IPS-20b (cell line): Measurements from ENCODE around the gene MIER2.
"Not testable (repeated sequence)": the region's sequence is repeated elsewhere in the genome, so short reads cannot be mapped to it uniquely, and the experiment has no call there.

Experiments used
- H3K27ac ChIP-seq: one replicate; pipeline ENCODE4 v1.5.1; 2013; ENCODE audit warnings: low read length
- H3K27me3 ChIP-seq: 2 replicates; pipeline ENCODE4 v1.6.1; 2013; ENCODE audit warnings: mild to moderate bottlenecking, low read length, inconsistent platforms; ENCODE audit not compliant: insufficient read depth
- H3K36me3 ChIP-seq: 2 replicates; pipeline ENCODE4 v1.6.1; 2013; ENCODE audit warnings: low read depth, mild to moderate bottlenecking, inconsistent platforms, low read length, moderate library complexity; ENCODE audit not compliant: insufficient read depth
- H3K4me1 ChIP-seq: 2 replicates; pipeline ENCODE4 v1.6.1; 2013; ENCODE audit warnings: mild to moderate bottlenecking, control low read depth, inconsistent platforms, low read length, moderate library complexity; ENCODE audit not compliant: insufficient read depth
- H3K4me3 ChIP-seq: 2 replicates; pipeline ENCODE4 v1.5.1; 2013; ENCODE audit warnings: mild to moderate bottlenecking, low read length, inconsistent platforms
- H3K9ac ChIP-seq: 2 replicates; pipeline ENCODE4 v1.6.1; 2013; ENCODE audit warnings: low read depth, mild to moderate bottlenecking, inconsistent platforms, low read length, moderate library complexity
- H3K9me3 ChIP-seq: 2 replicates; pipeline ENCODE4 v1.6.1; 2013; ENCODE audit warnings: mild to moderate bottlenecking, low read depth, low read length, inconsistent platforms; ENCODE audit not compliant: insufficient read depth

Gene MIER2

DNA sequence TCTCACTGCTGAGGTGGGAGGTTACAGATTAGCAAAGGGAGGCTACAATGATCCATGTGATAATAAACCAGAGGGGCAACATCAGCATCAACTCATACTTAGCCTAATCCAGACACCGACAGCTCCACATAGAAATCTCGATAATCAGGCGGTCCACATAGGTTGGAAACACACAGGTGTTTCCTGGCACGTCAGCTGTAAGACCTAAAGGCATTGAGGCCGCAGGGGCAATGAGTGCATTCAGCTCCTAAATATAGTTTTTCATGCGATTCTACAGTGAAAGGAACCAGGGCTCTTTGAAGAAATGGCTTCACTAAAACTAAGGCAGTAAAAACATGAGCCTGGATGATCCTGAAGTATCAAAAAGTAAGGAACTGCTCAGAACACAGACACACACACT, 72.7 kb downstream of the MIER2 start:
- Histone ChIP-seq H3K4me1 (no peaks in the 10 kb centered on the region), H3K9me3 (no peaks in the 10 kb centered on the region), H3K36me3 (no peaks in the 10 kb centered on the region), H3K4me3 (no peak overlapping the region), H3K27ac (no peak overlapping the region), H3K27me3 (peaks cover 19% of the 10 kb centered on the region), H3K9ac (no peak overlapping the region)

DNA sequence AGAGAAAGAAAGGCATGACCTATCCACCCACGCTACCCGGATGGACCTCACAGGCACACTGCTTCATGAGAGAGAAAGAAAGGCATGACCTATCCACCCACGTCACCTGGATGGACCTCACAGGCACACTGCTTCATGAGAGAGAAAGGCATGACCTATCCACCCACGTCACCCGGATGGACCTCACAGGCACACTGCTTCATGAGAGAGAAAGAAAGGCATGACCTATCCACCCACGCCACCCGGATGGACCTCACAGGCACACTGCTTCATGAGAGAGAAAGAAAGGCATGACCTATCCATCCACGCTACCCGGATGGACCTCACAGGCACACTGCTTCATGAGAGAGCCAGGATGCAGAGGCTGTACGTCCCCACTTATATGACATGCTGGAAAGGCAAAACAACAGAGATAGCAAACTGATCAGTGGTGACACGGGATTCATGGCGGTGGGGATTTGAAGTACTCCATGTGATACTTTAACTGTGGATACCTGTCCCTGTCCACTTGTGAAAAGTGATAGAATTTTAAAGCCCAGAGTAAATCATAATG, 73.8 kb downstream of the MIER2 start:
- H3K4me3 ChIP-seq, H3K9ac ChIP-seq, H3K27ac ChIP-seq, H3K9me3 ChIP-seq, H3K36me3 ChIP-seq, H3K4me1 ChIP-seq: not testable (repeated sequence)
- H3K27me3 ChIP-seq, result peaks cover 29% of the 10 kb centered on the region

DNA sequence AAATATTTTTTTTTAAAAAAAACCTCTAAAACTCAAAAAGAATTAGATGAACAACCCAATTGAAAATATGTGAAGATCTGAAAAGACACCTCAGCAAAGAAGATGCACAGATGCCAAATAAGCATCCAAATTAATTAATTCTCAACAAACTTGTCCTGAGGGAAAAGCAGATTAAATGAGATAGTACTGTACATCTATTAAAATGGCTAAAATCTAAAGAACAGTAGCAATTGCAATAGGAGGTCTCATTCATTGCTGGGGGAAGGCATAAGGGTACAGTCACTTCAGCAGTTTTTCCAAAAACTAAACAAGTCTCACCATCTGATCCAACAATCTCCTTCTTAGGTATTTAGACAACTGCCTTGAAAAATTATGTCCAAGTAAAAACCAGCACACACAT, 75.4 kb downstream of the MIER2 start:
- Histone ChIP-seq H3K9ac (no peak overlapping the region), H3K27ac (no peak overlapping the region), H3K36me3 (no peaks in the 10 kb centered on the region), H3K9me3 (no peaks in the 10 kb centered on the region), H3K27me3 (peaks cover 45% of the 10 kb centered on the region), H3K4me3 (no peak overlapping the region), H3K4me1 (no peaks in the 10 kb centered on the region)

DNA sequence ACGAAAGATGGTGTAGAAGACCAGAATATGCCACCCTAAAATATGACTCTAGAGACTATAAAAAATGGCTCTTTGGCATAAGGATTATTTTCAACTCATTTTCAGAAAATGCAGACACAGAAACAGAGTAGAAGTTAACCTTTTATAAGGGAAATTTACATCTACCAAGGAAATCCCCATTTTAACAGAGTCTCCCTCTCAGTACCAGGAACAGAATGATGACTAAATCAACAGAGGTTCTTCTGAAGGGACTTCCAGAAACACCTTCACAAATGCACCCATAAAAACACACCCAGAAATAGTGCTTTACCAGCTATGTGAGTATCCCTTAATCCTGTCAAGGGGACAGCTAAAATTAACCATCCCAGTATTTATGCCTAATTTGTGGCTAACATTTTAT, 82.5 kb downstream of the MIER2 start:
- no peak overlapping the region for H3K4me3 ChIP-seq
- no peak overlapping the region for H3K9ac ChIP-seq
- no peak overlapping the region for H3K27ac ChIP-seq
- peaks cover 33% of the 10 kb centered on the region for H3K27me3 ChIP-seq
- no peaks in the 10 kb centered on the region for H3K4me1 ChIP-seq
- no peaks in the 10 kb centered on the region for H3K9me3 ChIP-seq
- no peaks in the 10 kb centered on the region for H3K36me3 ChIP-seq

DNA sequence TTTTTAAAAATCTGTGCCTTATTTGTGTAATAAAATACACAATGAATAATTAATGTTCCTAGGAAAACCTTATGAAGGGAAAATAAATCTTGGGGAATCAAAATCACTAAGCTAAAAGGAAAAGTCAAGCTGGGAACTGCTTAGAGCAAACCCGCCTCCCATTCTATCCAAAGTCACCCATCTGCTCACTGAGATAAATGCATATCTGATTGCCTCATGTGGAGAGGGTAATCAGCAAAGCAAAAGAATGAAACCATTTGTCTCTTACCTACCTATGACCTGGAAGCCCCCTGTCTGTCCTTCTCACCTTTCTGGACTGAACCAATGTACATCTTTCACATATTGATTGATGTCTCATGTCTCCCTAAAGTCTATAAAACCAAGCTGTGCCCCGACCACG, 87.8 kb downstream of the MIER2 start:
- H3K4me3 ChIP-seq, H3K27ac ChIP-seq, H3K36me3 ChIP-seq, H3K9me3 ChIP-seq, H3K9ac ChIP-seq, H3K4me1 ChIP-seq, H3K27me3 ChIP-seq: not testable (repeated sequence)
